Activated naive CD8-positive, alpha-beta T cell (primary cell): Measurements from ENCODE around the gene NCOA5.

Experiments used
- H3K27ac Mint-ChIP-seq: one replicate; pipeline ENCODE4 v1.8.0; 2021; ENCODE audit warnings: mixed read lengths
- H3K27me3 Mint-ChIP-seq: one replicate; pipeline ENCODE4 v1.8.0; 2021; ENCODE audit warnings: mixed read lengths
- H3K36me3 Mint-ChIP-seq: one replicate; pipeline ENCODE4 v1.8.0; 2021; ENCODE audit warnings: mixed read lengths
- H3K4me1 Mint-ChIP-seq: one replicate; pipeline ENCODE4 v1.8.0; 2021; ENCODE audit warnings: low read depth, mixed read lengths
- H3K4me3 Mint-ChIP-seq: one replicate; pipeline ENCODE4 v1.8.0; 2021; ENCODE audit warnings: mild to moderate bottlenecking, mixed read lengths
- H3K9me3 Mint-ChIP-seq: one replicate; pipeline ENCODE4 v1.8.0; 2021; ENCODE audit warnings: low read depth, mixed read lengths

The NCOA5 gene

DNA sequence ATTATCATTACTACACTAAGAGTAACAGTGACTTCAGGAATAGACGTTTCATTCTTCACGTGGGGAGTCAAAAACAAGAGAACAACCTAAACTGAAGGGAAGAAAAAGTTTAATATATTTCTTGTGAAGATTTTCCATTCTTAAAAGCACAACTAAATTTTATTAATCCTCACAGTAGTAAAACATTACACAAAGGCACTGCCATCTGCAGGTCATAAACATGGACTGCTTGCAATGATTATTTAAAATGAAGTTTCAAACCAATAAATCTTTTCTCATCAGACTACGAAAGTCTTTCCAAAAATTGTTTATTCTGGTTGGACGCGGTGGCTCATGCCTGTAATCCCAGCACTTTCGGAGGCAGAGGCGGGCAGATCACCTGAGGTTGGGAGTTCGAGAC, 2.6 kb downstream of the NCOA5 start:
- peak overlapping the region; percentile 90 for H3K4me3 Mint-ChIP-seq
- H3K4me1 Mint-ChIP-seq, result peaks cover 72% of the 10 kb centered on the region
- H3K27ac Mint-ChIP-seq, result peak overlapping the region; percentile 18
- H3K36me3 Mint-ChIP-seq, result peaks cover 2% of the 10 kb centered on the region
- H3K9me3 Mint-ChIP-seq, result no peaks in the 10 kb centered on the region
- no peaks in the 10 kb centered on the region for H3K27me3 Mint-ChIP-seq

DNA sequence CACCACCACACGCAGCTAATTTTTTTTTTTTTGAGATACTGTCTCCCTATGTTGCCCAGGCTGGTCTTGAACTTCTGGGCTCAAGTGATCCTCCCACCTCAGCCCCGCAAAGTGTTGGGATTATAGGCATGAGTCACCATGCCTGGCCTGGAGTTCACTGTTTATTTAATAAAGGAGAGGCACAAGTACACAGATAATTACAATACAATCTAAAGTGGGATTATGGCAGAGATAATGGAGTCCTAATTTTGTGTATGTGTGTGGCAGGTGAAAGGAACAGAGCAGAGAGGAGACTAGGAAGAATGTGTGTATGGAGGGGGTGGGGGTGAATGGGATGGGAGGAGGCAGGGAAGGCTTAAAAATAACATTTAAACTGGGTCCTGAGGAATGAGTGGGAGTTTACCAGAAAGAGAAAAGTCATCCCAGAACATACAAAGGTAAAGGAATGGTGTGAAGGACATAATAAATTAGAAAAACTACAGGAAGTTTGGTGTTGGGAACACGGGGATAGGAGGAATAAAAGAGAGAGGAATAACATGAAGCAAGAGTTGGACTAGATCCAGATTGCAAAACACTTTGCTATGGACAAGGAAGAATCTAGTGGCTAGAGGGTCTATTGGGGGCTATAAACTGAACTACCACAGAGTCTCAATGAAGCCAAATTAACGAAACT, 4.4 kb downstream of the NCOA5 start:
- Mint-ChIP-seq H3K27me3 (no peaks in the 10 kb centered on the region), H3K36me3 (peaks cover 2% of the 10 kb centered on the region), H3K4me1 (peaks cover 80% of the 10 kb centered on the region), H3K9me3 (no peaks in the 10 kb centered on the region), H3K4me3 (peak overlapping the region; percentile 4), H3K27ac (peak overlapping the region; percentile 2)

DNA sequence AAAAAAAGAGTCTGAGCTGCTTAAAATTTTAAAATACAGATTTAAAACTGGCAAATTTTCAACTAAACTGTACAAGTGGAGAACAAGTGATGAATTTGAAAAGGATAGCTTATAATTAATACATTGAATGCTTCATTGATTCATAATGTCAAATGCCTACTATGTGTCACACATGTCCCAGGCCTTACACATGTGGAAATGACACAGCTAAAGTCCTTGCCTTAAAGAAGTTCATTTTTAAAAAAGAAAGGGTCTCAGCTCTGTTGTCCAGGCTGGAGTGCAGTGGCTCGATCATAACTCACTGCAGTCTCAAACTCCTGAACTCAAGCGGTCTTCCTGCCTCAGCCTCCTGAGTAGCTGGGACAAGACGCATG, 5.0 kb downstream of the NCOA5 start:
- Mint-ChIP-seq H3K36me3 (peaks cover 2% of the 10 kb centered on the region), H3K4me1 (peaks cover 79% of the 10 kb centered on the region), H3K4me3 (peak overlapping the region; percentile 4), H3K27me3 (no peaks in the 10 kb centered on the region), H3K9me3 (no peaks in the 10 kb centered on the region), H3K27ac (no peak overlapping the region)

DNA sequence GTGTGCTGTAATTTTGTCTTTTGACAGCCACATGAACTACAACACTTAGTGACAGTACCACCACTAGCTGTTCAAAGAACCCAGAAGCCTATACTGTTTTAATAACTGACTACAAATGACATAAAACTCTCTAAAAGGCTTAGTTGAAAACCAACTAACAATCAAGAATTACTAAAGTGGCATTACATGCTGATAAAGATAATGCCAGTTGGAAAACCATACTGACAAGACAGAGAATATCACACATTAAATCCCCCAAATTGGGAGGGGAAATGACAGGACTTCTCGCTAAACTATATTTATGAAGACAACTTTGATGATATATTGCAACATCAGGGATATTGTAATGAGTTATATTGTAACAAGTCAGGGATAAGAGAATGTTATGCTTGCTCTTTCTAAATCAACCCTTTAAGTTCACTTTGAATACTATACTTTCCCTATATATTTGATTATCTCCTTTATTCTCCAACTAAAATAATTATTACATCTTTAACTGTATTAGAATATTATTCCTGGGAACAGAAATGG, 6.2 kb downstream of the NCOA5 start:
- Mint-ChIP-seq H3K9me3 (no peaks in the 10 kb centered on the region), H3K27me3 (no peaks in the 10 kb centered on the region), H3K27ac (peak overlapping the region; percentile 58), H3K4me3 (no peak overlapping the region), H3K4me1 (peaks cover 78% of the 10 kb centered on the region), H3K36me3 (peaks cover 2% of the 10 kb centered on the region)

DNA sequence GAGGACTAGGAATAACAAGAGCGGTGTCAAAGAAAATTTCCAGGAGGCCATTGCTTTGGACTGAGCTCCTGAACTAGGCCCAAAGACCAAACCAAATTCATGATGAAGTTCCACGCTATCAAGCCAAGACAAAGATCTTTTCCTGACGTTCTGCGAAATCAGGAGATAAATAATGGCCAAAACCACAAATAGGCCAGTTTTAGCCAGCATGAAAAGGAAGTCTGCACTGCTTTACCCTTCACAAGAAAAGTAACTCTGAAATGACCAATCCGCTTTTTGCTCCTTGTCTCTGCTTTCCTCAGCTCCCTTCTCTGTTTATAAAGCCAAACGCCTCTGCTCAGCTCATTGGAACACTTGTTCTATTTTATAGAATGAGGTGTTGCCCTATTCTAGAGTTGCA, 6.7 kb downstream of the NCOA5 start:
- peaks cover under 1% of the 10 kb centered on the region for H3K36me3 Mint-ChIP-seq
- H3K4me3 Mint-ChIP-seq, result no peak overlapping the region
- H3K4me1 Mint-ChIP-seq, result peaks cover 73% of the 10 kb centered on the region
- peak overlapping the region; percentile 58 for H3K27ac Mint-ChIP-seq
- no peaks in the 10 kb centered on the region for H3K27me3 Mint-ChIP-seq
- H3K9me3 Mint-ChIP-seq, result no peaks in the 10 kb centered on the region

DNA sequence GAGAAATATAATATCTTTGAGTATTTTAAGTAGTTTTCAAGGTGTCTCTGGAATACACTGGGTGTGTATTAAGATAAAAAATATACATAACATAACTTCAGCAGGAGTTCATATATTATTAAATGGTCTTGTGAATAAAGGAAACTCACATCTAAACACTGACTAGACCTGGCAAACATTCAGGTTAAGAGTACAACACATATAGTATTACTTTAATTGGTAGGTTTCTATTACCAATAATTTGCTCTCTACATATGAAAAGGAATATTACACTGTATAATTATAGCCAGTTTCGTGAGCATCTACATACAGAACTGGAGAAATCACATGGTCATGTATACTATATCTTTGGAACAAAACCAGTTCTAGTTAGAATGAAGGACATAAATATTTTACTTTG, 8.7 kb downstream of the NCOA5 start:
- no peaks in the 10 kb centered on the region for H3K27me3 Mint-ChIP-seq
- H3K9me3 Mint-ChIP-seq, result no peaks in the 10 kb centered on the region
- no peak overlapping the region for H3K27ac Mint-ChIP-seq
- no peak overlapping the region for H3K4me3 Mint-ChIP-seq
- H3K4me1 Mint-ChIP-seq, result peaks cover 57% of the 10 kb centered on the region
- no peaks in the 10 kb centered on the region for H3K36me3 Mint-ChIP-seq

DNA sequence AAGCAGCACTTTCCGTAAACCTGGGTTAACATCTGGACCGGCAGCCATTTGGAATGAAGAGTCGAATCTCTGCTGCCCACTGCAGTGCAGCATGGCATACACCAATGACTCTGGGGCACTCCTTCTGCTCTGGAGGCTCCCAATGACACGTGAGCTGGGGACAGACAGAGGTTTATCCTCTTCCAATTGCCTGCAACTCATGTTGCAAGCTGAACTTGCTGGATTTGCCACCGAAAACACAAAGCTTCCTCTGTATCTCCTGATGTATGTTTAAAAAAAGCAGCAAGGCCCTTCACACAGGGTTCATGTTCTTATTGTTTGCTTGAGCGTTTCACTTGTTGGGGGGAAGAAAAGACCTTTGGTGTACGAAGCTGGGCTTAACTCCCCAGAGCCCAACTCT, 10.8 kb downstream of the NCOA5 start:
- Mint-ChIP-seq H3K4me3 (no peak overlapping the region), H3K27ac (no peak overlapping the region), H3K4me1 (peaks cover 38% of the 10 kb centered on the region), H3K36me3 (peaks cover 3% of the 10 kb centered on the region), H3K9me3 (no peaks in the 10 kb centered on the region), H3K27me3 (no peaks in the 10 kb centered on the region)

DNA sequence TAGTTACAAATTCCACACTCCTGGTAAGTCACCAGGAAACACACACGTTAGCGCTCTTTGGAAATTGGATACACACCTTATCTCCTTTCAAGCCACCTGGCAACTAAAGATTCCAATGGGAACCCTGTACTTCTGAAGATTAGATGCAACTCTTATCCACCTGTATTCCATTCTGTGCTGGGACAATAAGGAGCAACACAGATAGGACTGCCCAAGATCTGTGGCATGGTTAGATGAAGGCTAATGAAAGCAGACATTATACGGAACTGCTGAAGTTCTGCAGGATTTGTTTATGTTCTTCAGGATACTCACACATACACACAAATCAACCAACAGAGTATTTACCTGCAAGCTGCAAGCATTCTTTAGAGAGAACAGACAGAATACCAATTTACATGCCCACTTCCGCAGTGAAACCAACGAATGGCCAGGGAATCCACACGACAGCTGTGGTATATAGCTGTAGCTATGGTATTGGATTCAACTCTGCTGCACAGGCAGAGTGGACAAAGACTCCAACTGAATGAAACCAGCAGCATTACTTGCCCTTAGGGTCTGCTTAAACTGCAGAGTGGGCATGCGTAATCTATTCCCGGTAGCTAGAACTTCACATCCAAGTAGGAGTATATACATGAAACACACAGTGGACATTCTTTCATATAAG, 12.0 kb downstream of the NCOA5 start:
- Mint-ChIP-seq H3K9me3 (no peaks in the 10 kb centered on the region), H3K27ac (no peak overlapping the region), H3K4me1 (peaks cover 28% of the 10 kb centered on the region), H3K4me3 (no peak overlapping the region), H3K27me3 (no peaks in the 10 kb centered on the region), H3K36me3 (peaks cover 3% of the 10 kb centered on the region)

DNA sequence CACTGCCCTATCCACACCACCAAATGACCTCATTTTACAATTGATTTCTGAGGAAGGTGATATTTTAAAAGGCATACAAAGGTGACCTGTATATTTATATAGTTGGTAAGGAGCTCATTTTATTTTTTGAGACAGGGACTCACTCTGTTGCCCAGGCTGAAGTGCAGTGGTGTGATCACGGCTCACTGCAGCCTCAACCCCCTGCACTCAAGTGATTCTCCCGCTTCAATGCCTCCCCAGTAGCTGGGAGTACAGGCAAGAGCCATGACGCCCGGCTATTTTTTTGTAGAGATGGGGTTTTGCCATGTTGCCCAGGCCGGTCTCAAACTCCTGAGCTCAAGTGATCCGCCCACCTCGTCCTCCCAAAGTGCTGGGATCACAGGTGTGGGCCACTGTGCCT, 13.0 kb downstream of the NCOA5 start:
- no peak overlapping the region for H3K27ac Mint-ChIP-seq
- H3K36me3 Mint-ChIP-seq, result peaks cover 3% of the 10 kb centered on the region
- no peaks in the 10 kb centered on the region for H3K9me3 Mint-ChIP-seq
- H3K4me3 Mint-ChIP-seq, result no peak overlapping the region
- no peaks in the 10 kb centered on the region for H3K27me3 Mint-ChIP-seq
- H3K4me1 Mint-ChIP-seq, result peaks cover 20% of the 10 kb centered on the region

DNA sequence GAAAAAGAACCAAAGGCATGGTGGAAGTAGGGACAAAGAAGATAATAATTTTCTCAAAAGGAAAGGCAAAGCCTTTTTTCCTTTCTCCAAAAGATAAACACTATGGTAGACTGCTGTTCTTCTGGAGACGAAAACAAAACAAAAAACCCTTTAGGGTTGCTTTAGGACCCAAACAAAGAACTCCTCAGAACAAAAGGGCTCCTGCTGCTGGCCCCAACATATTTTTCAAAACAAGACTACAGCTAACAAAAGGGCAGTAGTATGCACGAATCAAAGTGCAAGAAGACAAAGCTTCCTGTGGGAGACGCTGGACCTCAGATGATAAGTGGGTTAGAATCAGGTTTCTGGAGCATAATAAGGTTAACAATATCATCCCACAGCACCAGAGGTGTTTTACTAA, 15.8 kb downstream of the NCOA5 start:
- peaks cover 6% of the 10 kb centered on the region for H3K36me3 Mint-ChIP-seq
- H3K4me1 Mint-ChIP-seq, result peaks cover 6% of the 10 kb centered on the region
- H3K27me3 Mint-ChIP-seq, result no peaks in the 10 kb centered on the region
- H3K9me3 Mint-ChIP-seq, result no peaks in the 10 kb centered on the region
- H3K4me3 Mint-ChIP-seq, result no peak overlapping the region
- H3K27ac Mint-ChIP-seq, result no peak overlapping the region

DNA sequence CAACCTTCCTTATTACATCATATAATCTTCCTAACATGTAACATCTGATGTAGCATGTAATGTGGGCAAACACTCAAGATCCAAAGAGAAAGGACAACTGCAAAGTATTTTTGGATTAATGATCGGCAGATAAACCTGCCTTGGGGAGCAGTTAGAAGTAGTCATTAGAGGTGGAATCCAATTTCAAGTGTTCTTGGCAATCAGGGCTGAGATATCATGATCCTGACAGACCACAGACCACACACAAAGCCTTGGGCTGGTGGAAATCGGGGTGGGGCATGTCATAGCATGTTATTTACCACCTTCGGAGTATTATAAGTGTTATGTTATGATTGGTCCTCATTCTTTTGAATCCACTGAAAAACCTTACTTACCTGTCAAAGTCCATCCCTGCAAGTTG, 16.3 kb downstream of the NCOA5 start:
- no peak overlapping the region for H3K27ac Mint-ChIP-seq
- H3K27me3 Mint-ChIP-seq, result no peaks in the 10 kb centered on the region
- H3K4me3 Mint-ChIP-seq, result no peak overlapping the region
- H3K4me1 Mint-ChIP-seq, result peaks cover 6% of the 10 kb centered on the region
- H3K9me3 Mint-ChIP-seq, result no peaks in the 10 kb centered on the region
- H3K36me3 Mint-ChIP-seq, result peaks cover 8% of the 10 kb centered on the region

DNA sequence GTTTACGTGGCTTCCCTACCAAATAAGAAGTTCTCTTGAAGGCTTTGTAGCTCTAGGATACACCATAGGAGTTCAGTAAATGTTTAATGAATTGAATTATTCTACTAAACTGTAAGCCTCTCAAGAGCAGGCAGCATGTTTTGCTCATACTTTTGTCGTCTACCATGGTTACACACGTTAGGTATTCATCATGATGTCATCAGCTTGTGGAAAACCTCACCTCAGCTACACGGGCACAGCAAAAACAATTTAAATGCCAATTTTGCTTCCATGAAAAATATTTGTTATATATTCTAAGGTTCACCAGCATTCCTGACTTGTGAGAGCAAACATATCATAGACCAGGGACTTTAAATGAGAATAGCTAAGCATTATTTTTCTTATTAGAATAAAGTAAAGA, 16.7 kb downstream of the NCOA5 start:
- H3K9me3 Mint-ChIP-seq, result no peaks in the 10 kb centered on the region
- no peak overlapping the region for H3K4me3 Mint-ChIP-seq
- peaks cover 10% of the 10 kb centered on the region for H3K36me3 Mint-ChIP-seq
- H3K4me1 Mint-ChIP-seq, result peaks cover 6% of the 10 kb centered on the region
- no peak overlapping the region for H3K27ac Mint-ChIP-seq
- H3K27me3 Mint-ChIP-seq, result no peaks in the 10 kb centered on the region

DNA sequence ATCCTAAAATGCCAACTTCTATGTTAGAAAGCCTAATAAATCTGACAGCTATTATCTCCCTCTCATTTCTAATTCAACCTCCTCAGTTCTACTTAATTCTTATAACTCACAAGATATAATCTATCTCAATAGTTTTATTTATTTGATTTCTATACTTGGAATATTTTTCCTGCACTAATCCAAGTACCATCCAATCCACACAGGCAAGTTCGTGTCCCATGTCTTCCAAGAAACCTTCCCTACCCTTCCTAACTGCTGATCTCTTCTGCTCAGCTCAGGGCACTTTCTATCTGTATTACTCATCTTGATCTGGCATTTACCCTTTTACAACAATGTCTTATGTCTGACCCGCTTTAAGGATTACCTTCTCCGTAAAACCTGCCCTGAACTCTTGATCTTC, 18.2 kb downstream of the NCOA5 start:
- Mint-ChIP-seq H3K4me3 (no peak overlapping the region), H3K27ac (no peak overlapping the region), H3K36me3 (peaks cover 15% of the 10 kb centered on the region), H3K27me3 (no peaks in the 10 kb centered on the region), H3K9me3 (no peaks in the 10 kb centered on the region), H3K4me1 (peaks cover 4% of the 10 kb centered on the region)

DNA sequence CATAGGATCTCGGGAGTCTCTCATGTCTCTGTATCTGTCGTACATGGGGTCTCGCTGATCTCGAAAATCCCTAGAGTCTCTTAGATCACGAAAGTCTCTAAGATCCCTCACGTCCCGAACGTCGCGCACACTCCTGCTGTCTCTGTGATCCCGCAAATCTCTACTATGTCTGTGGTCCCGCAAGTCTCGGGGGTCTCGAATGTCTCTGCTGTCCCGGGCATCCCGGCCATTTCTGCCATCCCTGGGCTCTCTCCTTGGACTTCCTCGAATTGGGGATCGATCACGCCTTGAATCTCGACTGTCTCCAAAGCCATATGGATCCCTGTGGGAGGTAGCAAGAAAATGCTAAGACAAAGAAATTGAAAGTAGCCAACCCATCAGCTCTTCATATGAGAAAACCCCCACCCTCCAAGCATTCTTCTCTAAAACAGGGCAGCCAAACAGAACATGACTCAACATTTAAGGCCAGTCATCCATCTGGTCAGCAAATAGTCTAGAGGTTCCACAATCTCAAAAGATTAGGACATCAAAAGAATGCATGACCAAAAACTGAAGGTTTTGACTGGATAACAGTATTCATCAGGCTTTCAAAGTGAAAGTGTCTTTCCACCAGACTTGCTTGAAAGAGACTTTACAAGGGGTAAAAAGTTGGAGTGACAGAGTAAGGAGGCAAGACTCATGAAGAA, 19.4 kb downstream of the NCOA5 start:
- Mint-ChIP-seq H3K9me3 (no peaks in the 10 kb centered on the region), H3K27me3 (no peaks in the 10 kb centered on the region), H3K36me3 (peaks cover 19% of the 10 kb centered on the region), H3K27ac (no peak overlapping the region), H3K4me1 (peaks cover 4% of the 10 kb centered on the region), H3K4me3 (no peak overlapping the region)

DNA sequence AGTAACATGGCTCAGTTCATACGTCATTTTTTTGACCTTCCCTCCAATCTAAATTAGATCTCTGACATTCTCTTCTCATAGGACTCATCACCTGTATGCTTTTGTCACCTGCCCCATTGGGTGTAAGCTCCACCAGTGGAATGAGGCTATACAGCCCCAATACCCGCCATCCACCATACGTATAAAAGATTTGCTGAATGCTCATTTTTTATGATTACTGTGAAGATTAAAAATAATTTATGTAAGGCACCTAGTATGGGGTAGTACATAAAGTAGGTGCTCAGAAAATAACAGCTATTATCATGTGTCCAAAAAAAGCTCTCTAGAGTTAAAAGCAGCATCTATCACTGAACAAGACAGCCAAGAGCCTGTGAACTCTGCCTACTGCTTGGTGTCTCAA, 24.1 kb downstream of the NCOA5 start:
- H3K4me1 Mint-ChIP-seq, result peaks cover 30% of the 10 kb centered on the region
- H3K27ac Mint-ChIP-seq, result no peak overlapping the region
- peaks cover 42% of the 10 kb centered on the region for H3K36me3 Mint-ChIP-seq
- no peaks in the 10 kb centered on the region for H3K27me3 Mint-ChIP-seq
- H3K4me3 Mint-ChIP-seq, result no peak overlapping the region
- H3K9me3 Mint-ChIP-seq, result no peaks in the 10 kb centered on the region
